OCI-LY7 (cell line): Measurements from ENCODE around the gene TP73.

Experiments
- CTCF ChIP-seq: fragments of 200-600 bp; sonication (generic); conservative IDR thresholded peaks from 2 replicates; pipeline ENCODE4 v1.5.1; 2014; ENCODE audit warnings: mild to moderate bottlenecking, antibody characterized with exemption, low read length, moderate library complexity, mixed read lengths
- EZH2phosphoT487 ChIP-seq: fragments of 200-600 bp; sonication (generic); IDR thresholded peaks from 2 replicates; pipeline ENCODE4 v1.6.1; 2018; ENCODE audit warnings: low read depth, borderline replicate concordance, mild to moderate bottlenecking, mixed run types, antibody characterized with exemption, low read length, moderate library complexity, mixed read lengths

- TF ChIP-seq CTCF (no peak), EZH2phosphoT487 (no peak)
Measured at GRCh38 chr1:3672231-3672970, 20.1 kb downstream of the TP73 start.
